T-helper 9 cell (primary cell): ENCODE results near the gene EXOSC9.

ENCODE experiments used
- DNase-seq: peaks from one replicate; pipeline ENCODE4 v3.0.0-alpha.2; 2020

Gene EXOSC9

DNA sequence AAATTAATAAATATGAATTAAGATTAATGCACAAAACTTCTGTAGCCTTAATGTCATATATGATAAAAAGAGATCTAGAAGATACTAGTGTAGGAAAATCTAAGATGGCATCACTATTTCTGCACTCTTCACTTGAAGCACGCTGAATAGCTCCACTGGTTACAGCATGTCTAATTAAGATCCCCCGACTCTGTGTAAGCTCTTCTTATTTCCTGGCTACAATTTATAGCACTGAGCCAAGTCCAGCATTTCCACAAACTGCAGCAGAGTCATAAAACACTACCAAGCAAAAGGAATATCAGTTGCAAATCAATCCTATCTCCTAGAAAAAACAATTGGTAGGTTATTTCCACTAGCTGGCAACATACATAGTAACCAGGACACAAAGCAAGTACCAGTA, 23.8 kb downstream of the EXOSC9 start:
- no peak for DNase-seq

DNA sequence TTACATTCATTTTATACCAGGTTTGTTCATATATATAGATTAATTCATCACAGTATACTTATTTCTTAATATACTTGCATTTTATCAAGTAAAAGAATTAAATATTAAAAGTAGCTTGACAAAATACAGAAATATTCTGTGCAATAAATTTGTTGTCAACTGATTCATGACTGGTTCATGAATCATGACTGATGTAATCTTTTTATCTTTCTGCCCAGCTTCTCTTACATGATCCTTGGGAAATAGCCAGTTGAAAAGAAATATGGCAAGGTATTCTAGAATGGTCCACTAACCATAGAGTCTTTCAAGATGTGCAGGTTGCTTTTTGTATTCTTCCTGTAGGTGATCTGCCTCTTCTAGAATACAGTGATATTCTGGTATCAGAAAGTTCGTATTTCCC, 26.7 kb downstream of the EXOSC9 start:
- DNase-seq, result no peak

DNA sequence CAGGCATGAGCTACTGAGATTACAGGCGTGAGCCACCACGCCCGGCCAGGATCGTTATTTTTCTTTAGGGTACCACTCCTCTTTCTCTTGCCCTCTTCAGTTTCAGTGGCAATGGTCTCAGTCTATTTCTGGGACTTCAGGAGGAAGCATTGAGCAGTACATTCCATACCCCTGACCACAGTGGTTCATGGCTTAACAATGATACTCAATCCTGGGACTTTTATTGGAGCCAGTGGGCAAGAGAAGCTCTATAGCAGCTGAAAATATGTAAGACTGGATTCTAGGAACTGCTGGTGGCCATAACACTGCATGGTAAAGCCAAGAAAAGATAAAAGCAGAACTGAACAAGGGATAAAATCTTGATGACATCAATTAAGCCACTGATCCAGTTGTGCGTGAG, 28.4 kb downstream of the EXOSC9 start:
- no peak for DNase-seq

DNA sequence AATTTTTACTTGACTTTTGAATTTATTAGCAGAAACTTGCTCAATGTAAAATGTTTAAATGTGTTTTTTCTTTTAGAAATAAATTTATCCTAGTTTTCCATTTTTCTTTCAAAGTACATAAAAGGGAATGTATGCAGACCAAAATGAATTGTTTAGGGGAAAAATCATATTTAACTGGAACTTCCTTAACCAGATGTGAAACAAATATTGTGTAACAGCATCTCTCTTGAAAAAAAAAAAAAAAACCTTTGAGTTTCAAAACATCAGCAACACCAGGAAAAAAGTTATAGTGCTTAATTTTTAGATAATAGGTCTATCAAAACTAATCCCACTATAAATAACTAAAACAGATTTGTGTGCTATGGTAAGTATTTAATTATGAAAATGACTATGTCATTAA, 37.0 kb downstream of the EXOSC9 start:
- no peak for DNase-seq

DNA sequence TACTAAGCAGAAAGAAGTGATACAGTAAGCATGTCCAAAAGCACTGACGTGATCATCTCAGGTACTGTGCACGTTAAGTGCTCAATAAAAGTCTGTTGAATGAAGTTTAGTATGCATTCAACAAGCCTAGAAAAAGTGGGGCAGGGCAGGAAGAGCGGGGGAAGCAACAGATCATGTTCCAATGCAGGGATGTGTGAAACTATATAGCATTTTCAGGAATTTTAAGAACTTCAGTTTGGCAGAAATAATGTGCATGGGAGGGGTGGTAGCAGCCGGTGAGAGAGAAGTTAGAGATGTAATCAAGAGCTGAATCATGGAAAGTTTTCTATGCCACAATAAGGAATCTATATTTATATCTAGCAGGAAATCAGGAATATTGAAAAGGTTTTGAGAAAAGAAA, 41.7 kb downstream of the EXOSC9 start:
- no peak for DNase-seq

DNA sequence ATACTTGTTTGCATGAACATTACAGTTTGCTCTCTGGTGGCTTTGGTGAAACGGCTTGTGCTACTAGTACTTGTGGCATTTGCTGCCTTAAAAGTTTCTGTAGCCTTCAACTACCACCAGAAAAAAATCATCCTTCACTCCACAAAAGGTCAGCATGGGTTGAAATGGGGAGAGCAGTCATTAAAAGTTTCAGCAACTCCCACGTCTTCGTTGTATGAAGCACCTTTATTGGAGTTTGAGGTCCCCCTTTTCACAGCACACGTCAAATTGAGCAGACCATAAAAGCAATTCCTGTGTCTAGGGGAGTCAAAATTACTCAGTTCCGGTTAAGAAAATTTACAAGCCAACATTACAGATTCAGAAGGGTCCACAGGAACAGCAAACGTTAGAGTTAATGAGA, 45.5 kb downstream of the EXOSC9 start:
- no peak for DNase-seq

DNA sequence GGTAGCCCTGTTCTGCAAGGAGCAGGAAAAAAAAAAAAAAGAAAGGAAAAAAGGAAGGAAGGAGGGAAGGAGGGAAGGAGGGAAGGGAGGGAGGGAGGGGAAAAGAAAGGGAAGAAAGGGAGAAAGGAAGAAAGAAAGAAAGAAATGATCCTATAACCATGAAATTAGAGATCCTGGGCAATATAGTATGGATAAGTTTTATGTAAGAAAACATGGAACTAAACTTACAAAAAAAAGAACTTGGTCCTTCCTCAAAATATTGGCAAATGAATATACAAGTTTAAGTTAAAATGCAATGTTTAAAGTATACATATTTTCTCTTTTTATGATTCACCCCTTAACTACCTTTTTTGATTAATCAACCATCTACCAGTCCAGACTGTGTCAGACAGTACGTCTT, 50.2 kb downstream of the EXOSC9 start:
- no peak for DNase-seq

DNA sequence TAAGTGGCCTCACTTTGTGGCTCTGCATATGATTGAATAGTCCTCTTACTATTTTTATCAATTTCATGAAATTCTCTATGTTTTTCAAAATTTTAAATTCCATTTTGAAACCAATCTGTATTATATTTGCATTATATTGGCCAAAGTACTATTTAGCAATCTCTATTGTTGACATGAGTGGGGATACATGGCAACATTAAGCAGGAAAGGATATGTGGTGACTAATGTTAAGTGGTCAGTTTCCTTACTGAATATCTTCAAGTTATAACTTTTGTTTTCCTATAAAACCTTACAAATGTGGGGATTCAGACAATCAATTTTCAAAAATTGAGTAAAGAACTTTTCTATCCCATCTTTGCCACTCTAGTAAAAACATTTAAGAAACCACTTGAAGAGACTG, 59.0 kb downstream of the EXOSC9 start:
- no peak for DNase-seq

DNA sequence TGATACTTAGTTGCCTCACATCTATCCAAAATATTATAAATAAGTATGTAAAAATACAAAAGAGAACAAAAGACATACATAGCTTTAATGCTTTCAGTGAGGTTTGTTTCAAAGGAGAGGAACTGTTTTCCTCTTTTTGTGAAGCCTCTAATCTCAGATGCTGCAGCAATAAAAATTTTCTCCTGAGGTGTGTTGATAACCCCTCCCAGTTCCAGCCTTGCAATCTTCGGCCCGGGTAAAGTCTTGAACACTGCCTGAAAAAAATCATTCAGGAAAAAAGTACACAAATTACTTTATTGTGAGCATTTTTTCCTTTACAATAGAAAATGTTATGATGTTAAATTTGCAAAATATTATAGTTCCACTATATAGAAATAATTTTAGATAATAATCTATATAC, 60.3 kb downstream of the EXOSC9 start:
- no peak for DNase-seq

DNA sequence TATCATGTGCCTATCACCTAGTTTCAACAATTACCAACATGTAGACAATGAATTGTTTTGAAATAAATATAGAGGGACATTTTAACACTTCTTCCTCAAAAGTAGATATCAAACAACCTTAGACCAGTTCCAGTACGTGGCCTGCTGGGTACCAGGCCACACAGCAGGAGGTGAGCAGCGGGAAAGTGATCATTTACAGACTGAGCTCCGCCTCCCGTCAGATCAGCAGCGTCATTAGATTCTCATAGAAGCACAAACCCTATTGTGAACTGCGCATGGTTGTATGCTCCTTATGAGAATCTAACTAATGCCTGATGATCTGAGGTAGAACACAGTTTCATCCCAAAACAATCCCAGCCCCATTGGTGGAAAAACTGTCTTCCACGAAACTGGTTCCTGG, 62.7 kb downstream of the EXOSC9 start:
- DNase-seq, result no peak
